ENCODE results near the gene MN1. TPM values are rescaled to one million over a fixed set of nuclear protein-coding genes. Genes with fewer than 3 reads are reported as not detected.

Gene MN1
- total and polyA plus RNA-seq, 8 donors = 0.54 to 2.6 (median 0.91) TPM

DNA sequence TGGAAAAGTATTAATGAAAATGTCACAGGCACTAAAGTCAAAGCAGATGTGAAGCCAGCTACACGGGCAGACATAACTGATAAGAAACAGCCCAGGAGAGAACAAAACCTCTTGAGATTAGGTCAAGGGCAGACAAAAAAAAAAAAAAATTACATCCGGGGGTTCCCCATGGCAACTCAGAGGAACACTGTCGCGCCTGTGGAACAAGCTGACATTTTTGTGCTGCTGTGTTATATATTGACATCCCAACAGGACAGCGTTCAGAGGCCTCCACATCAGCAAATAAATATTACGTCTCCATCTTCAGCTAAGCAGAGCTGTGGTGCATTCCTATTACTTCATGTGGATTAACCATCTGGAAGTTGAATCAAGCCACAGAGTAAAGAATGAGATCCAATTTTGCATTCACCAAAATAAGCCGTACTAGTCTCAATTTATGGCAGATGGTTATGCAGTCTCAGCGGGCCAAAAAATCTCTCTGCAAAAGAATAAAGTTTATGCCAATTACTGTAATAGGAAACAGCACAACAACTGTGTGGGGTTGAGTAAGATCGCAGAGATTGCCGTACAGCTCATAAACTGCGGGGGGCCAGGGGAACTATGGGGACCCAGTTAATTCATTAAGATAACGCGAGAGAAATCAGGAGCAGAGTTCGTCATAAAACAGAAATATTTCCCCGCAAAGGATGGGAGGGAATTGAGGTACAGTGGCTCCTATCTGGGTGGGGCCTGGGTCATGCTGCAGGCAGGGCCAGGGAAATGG, 41.3 kb upstream of the MN1 start:
- TF ChIP-seq, protein P1, sequence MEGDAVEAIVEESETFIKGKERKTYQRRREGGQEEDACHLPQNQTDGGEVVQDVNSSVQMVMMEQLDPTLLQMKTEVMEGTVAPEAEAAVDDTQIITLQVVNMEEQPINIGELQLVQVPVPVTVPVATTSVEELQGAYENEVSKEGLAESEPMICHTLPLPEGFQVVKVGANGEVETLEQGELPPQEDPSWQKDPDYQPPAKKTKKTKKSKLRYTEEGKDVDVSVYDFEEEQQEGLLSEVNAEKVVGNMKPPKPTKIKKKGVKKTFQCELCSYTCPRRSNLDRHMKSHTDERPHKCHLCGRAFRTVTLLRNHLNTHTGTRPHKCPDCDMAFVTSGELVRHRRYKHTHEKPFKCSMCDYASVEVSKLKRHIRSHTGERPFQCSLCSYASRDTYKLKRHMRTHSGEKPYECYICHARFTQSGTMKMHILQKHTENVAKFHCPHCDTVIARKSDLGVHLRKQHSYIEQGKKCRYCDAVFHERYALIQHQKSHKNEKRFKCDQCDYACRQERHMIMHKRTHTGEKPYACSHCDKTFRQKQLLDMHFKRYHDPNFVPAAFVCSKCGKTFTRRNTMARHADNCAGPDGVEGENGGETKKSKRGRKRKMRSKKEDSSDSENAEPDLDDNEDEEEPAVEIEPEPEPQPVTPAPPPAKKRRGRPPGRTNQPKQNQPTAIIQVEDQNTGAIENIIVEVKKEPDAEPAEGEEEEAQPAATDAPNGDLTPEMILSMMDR (IDR thresholded peaks at IDR 0.05) = no peak
- ATAC-seq (peak in 3 of 4 donors; percentile 32 to 58 (median 53)), DNase-seq (no peak), FAIRE-seq (no peak)
- 64 to 68% methylated on average over 15 of the region's 15 CpGs for WGBS, 2 donors
- H3K4me3 ChIP-seq = no peak overlapping the region
- H3K27ac ChIP-seq = no peak overlapping the region
- H3K36me3 ChIP-seq = no peaks in the 10 kb centered on the region
- no peaks in the 10 kb centered on the region for H3K9me3 ChIP-seq
- H3K27me3 ChIP-seq = no peaks in the 10 kb centered on the region
- H3K4me1 ChIP-seq = peaks cover 0 to 3% (median 0%) of the 10 kb centered on the region in 3 donors
- intact Hi-C loops (cut with DNase I) = no loop called here

DNA sequence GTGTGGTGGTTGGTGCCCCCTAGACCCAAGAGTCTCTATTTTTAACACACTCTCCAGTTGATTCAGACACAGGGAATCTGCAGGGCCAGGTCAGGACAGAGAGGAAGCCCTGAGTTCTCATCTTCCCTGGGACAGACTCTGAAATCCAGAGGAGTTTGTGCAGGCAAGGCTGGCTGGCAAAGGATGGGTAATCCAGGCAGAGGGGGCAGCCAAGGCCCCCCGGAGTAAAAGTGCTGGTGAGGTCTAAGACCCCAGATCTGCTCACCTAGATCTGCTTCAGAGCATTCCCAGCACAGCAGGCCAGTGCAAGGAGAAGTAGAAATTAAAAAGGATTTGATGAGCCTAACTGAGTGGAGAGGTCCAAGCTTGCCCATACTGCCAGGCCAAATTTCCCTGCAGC, 40.6 kb upstream of the MN1 start:
- TF ChIP-seq, protein P1 (IDR thresholded peaks at IDR 0.05) = no peak
- H3K27ac ChIP-seq = no peak overlapping the region
- 83 to 94% methylated on average over 1 of the region's 1 CpG for WGBS, 2 donors
- peaks cover 0 to 3% (median 0%) of the 10 kb centered on the region in 3 donors for H3K4me1 ChIP-seq
- no peaks in the 10 kb centered on the region for H3K27me3 ChIP-seq
- no peaks in the 10 kb centered on the region for H3K36me3 ChIP-seq
- H3K9me3 ChIP-seq = no peaks in the 10 kb centered on the region
- intact Hi-C loops (cut with DNase I) = no loop called here
- FAIRE-seq (no peak), ATAC-seq (no peak), DNase-seq (no peak)
- H3K4me3 ChIP-seq = no peak overlapping the region

DNA sequence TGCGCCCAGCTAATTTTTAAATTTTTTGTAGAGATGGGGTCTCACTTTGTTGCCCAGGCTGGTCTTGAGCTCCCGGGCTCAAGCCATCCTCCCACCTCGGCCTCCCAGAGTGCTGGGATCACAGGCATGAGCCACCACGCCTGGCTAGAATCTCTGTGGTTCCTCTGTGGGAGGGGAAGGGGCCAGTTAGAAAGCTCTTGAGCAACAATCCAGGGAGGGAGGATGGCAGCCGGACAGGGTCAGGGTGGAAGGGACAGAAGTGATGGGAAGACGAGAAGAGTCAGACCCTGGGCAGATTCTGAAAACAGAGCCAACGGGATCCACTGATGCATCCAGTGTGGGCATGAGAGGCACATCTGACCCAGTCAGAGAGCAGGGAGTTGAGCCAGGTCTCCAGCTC, 38.9 kb upstream of the MN1 start:
- TF ChIP-seq, protein P1 (IDR thresholded peaks at IDR 0.05) = no peak
- intact Hi-C loops (cut with DNase I) = no loop called here
- no peaks in the 10 kb centered on the region for H3K9me3 ChIP-seq
- no peaks in the 10 kb centered on the region for H3K27me3 ChIP-seq
- H3K27ac ChIP-seq = no peak overlapping the region
- peaks cover 0 to 3% (median 0%) of the 10 kb centered on the region in 3 donors for H3K4me1 ChIP-seq
- 95 to 96% methylated on average over 7 of the region's 7 CpGs for WGBS, 2 donors
- ATAC-seq (no peak), FAIRE-seq (no peak), DNase-seq (no peak)
- no peaks in the 10 kb centered on the region for H3K36me3 ChIP-seq
- no peak overlapping the region for H3K4me3 ChIP-seq

DNA sequence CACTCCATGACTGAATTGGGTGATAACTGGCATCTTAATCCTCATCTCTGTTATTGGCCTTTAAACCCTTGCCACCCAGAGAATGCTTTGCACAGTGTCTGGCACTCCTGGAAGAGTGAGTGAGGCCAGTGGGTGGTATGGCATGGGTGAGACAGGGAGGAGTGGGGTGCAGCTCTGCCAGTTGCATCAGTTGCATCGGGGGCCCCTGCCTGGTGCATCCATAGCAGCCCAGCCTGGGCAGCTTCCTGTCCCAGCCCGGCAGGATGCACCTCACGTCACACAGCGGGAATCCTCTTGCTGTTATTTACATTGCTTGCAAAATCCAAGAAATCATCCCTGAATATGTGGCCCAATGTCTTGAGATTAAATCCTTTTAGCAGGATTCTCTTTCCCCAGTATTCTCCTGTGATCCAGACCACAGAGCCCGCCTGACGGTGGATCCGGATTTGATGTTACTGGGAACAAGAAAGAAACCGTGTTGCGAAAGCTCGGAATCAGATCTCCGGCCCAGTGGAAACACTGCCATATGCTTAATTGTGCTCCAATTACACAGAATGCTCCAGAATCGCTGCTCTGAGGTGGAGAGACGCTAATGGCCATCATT, 37.6 kb upstream of the MN1 start:
- Histone ChIP-seq H3K4me1 (peaks cover 0 to 3% (median 0%) of the 10 kb centered on the region in 3 donors), H3K4me3 (no peak overlapping the region), H3K9me3 (no peaks in the 10 kb centered on the region), H3K36me3 (no peaks in the 10 kb centered on the region), H3K27me3 (no peaks in the 10 kb centered on the region), H3K27ac (no peak overlapping the region)
- WGBS, 2 donors = 87 to 88% methylated on average over 13 of the region's 13 CpGs
- TF ChIP-seq, protein P1 (IDR thresholded peaks at IDR 0.05) = no peak
- ATAC-seq (no peak), FAIRE-seq (no peak), DNase-seq (no peak)
- intact Hi-C loops (cut with DNase I) = no loop called here

DNA sequence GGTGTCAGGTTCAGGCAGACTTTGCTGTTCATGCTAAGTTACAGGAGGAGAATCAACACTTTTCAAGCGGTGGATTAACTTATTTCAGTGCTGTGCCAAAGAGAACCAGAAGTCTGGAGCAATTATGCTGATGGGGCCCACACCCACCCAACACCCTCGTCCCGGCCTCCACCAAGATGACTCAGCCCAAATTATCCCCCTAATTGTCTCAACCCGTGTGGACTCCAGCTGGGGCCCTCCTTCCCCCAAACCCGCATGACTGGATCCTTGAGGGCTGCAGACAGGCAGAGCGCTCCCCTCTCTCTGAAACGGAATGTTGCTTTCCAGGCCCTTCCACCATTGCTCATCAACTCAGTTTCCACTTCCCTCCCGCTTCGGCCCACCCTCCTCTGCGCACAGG, 34.6 kb upstream of the MN1 start:
- H3K4me1 ChIP-seq = no peaks in the 10 kb centered on the region
- TF ChIP-seq, protein P1 (IDR thresholded peaks at IDR 0.05) = no peak
- no peaks in the 10 kb centered on the region for H3K9me3 ChIP-seq
- intact Hi-C loops (cut with DNase I) = no loop called here
- DNase-seq (no peak), FAIRE-seq (no peak), ATAC-seq (no peak)
- no peak overlapping the region for H3K4me3 ChIP-seq
- 86 to 88% methylated on average over 10 of the region's 10 CpGs for WGBS, 2 donors
- no peaks in the 10 kb centered on the region for H3K36me3 ChIP-seq
- no peak overlapping the region for H3K27ac ChIP-seq
- no peaks in the 10 kb centered on the region for H3K27me3 ChIP-seq
